ENCODE results near the gene SDK1. TPM values are rescaled to one million over a fixed set of nuclear protein-coding genes. Genes with fewer than 3 reads are reported as not detected.

Gene SDK1
- total RNA-seq, 1 donor from 2014 or later: 0.08 TPM

GRCh38 chr7:4066626-4067475 lies 765.8 kb downstream of the SDK1 start:
- intact Hi-C loops (cut with micrococcal nuclease): no loop called here
- H3K27ac Mint-ChIP-seq: no peak overlapping the region

GRCh38 chr7:4067476-4067760 lies 766.4 kb downstream of the SDK1 start:
- intact Hi-C loops (cut with micrococcal nuclease): no loop called here
- H3K27me3 Mint-ChIP-seq (ENCODE audit: insufficient read depth): no peaks in the 10 kb centered on the region
- no peaks in the 10 kb centered on the region for H3K36me3 Mint-ChIP-seq (ENCODE audit: low read depth)
- no peak overlapping the region for H3K27ac Mint-ChIP-seq
- DNase-seq (ENCODE audit: low spot score): no peak
- H3K4me1 Mint-ChIP-seq (ENCODE audit: low read depth): peaks cover 11% of the 10 kb centered on the region
- no peak overlapping the region for H3K4me3 Mint-ChIP-seq
- H3K9me3 Mint-ChIP-seq: no peaks in the 10 kb centered on the region

More at GRCh38 chr7:4066626-4067475, 765.8 kb downstream of the SDK1 start:
- Mint-ChIP-seq H3K4me3 (no peak overlapping the region), H3K4me1 (ENCODE audit: low read depth) (peaks cover 11% of the 10 kb centered on the region), H3K36me3 (ENCODE audit: low read depth) (no peaks in the 10 kb centered on the region), H3K27me3 (ENCODE audit: insufficient read depth) (no peaks in the 10 kb centered on the region), H3K9me3 (no peaks in the 10 kb centered on the region)
- DNase-seq (ENCODE audit: low spot score): no peak

GRCh38 chr7:4067874-4068273 lies 766.8 kb downstream of the SDK1 start:
- Mint-ChIP-seq H3K4me1 (ENCODE audit: low read depth) (peaks cover 11% of the 10 kb centered on the region), H3K27ac (no peak overlapping the region), H3K9me3 (no peaks in the 10 kb centered on the region), H3K36me3 (ENCODE audit: low read depth) (no peaks in the 10 kb centered on the region), H3K27me3 (ENCODE audit: insufficient read depth) (no peaks in the 10 kb centered on the region), H3K4me3 (no peak overlapping the region)
- intact Hi-C loops (cut with micrococcal nuclease): no loop called here
- no peak for DNase-seq (ENCODE audit: low spot score)

GRCh38 chr7:4068286-4068685 lies 767.2 kb downstream of the SDK1 start:
- Mint-ChIP-seq H3K4me1 (ENCODE audit: low read depth) (peaks cover 11% of the 10 kb centered on the region), H3K36me3 (ENCODE audit: low read depth) (no peaks in the 10 kb centered on the region), H3K27me3 (ENCODE audit: insufficient read depth) (no peaks in the 10 kb centered on the region), H3K27ac (no peak overlapping the region), H3K9me3 (no peaks in the 10 kb centered on the region), H3K4me3 (no peak overlapping the region)
- no peak for DNase-seq (ENCODE audit: low spot score)
- intact Hi-C loops (cut with micrococcal nuclease): no loop called here

GRCh38 chr7:4069268-4070095 lies 768.4 kb downstream of the SDK1 start:
- intact Hi-C loops (cut with micrococcal nuclease): no loop called here
- peaks cover 11% of the 10 kb centered on the region for H3K4me1 Mint-ChIP-seq (ENCODE audit: low read depth)
- no peaks in the 10 kb centered on the region for H3K36me3 Mint-ChIP-seq (ENCODE audit: low read depth)
- no peak overlapping the region for H3K27ac Mint-ChIP-seq
- no peaks in the 10 kb centered on the region for H3K27me3 Mint-ChIP-seq (ENCODE audit: insufficient read depth)
- no peaks in the 10 kb centered on the region for H3K9me3 Mint-ChIP-seq
- no peak overlapping the region for H3K4me3 Mint-ChIP-seq
- DNase-seq (ENCODE audit: low spot score): no peak

GRCh38 chr7:4070214-4070613 lies 769.2 kb downstream of the SDK1 start:
- Mint-ChIP-seq H3K9me3 (no peaks in the 10 kb centered on the region), H3K36me3 (ENCODE audit: low read depth) (no peaks in the 10 kb centered on the region), H3K4me1 (ENCODE audit: low read depth) (peaks cover 3% of the 10 kb centered on the region), H3K27me3 (ENCODE audit: insufficient read depth) (no peaks in the 10 kb centered on the region), H3K27ac (no peak overlapping the region), H3K4me3 (no peak overlapping the region)
- DNase-seq (ENCODE audit: low spot score): no peak
- intact Hi-C loops (cut with micrococcal nuclease): no loop called here

- intact Hi-C loops (cut with micrococcal nuclease): no loop called here
- no peaks in the 10 kb centered on the region for H3K27me3 Mint-ChIP-seq (ENCODE audit: insufficient read depth)
- no peak overlapping the region for H3K4me3 Mint-ChIP-seq
- no peaks in the 10 kb centered on the region for H3K9me3 Mint-ChIP-seq
- no peaks in the 10 kb centered on the region for H3K36me3 Mint-ChIP-seq (ENCODE audit: low read depth)
- no peaks in the 10 kb centered on the region for H3K4me1 Mint-ChIP-seq (ENCODE audit: low read depth)
- no peak for DNase-seq (ENCODE audit: low spot score)
- H3K27ac Mint-ChIP-seq: no peak overlapping the region
Measured at GRCh38 chr7:4071370-4072058, 770.5 kb downstream of the SDK1 start.

- intact Hi-C loops (cut with micrococcal nuclease): no loop called here
- Mint-ChIP-seq H3K27me3 (ENCODE audit: insufficient read depth) (no peaks in the 10 kb centered on the region), H3K4me3 (no peak overlapping the region), H3K4me1 (ENCODE audit: low read depth) (no peaks in the 10 kb centered on the region), H3K9me3 (no peaks in the 10 kb centered on the region), H3K36me3 (ENCODE audit: low read depth) (no peaks in the 10 kb centered on the region), H3K27ac (no peak overlapping the region)
- DNase-seq (ENCODE audit: low spot score): no peak
Measured at GRCh38 chr7:4072161-4072925, 771.3 kb downstream of the SDK1 start.

GRCh38 chr7:4073052-4073451 lies 772.0 kb downstream of the SDK1 start:
- DNase-seq (ENCODE audit: low spot score): no peak
- no peaks in the 10 kb centered on the region for H3K36me3 Mint-ChIP-seq (ENCODE audit: low read depth)
- no peak overlapping the region for H3K27ac Mint-ChIP-seq
- intact Hi-C loops (cut with micrococcal nuclease): no loop called here
- no peaks in the 10 kb centered on the region for H3K4me1 Mint-ChIP-seq (ENCODE audit: low read depth)
- no peak overlapping the region for H3K4me3 Mint-ChIP-seq
- no peaks in the 10 kb centered on the region for H3K27me3 Mint-ChIP-seq (ENCODE audit: insufficient read depth)
- H3K9me3 Mint-ChIP-seq: no peaks in the 10 kb centered on the region

GRCh38 chr7:4073750-4074149 lies 772.7 kb downstream of the SDK1 start:
- Mint-ChIP-seq H3K4me1 (ENCODE audit: low read depth) (no peaks in the 10 kb centered on the region), H3K4me3 (no peak overlapping the region), H3K27me3 (ENCODE audit: insufficient read depth) (no peaks in the 10 kb centered on the region), H3K9me3 (no peaks in the 10 kb centered on the region), H3K27ac (no peak overlapping the region), H3K36me3 (ENCODE audit: low read depth) (no peaks in the 10 kb centered on the region)
- no peak for DNase-seq (ENCODE audit: low spot score)
- intact Hi-C loops (cut with micrococcal nuclease): no loop called here

GRCh38 chr7:4074407-4074806 lies 773.4 kb downstream of the SDK1 start:
- H3K4me1 Mint-ChIP-seq (ENCODE audit: low read depth): no peaks in the 10 kb centered on the region
- H3K27ac Mint-ChIP-seq: no peak overlapping the region
- H3K4me3 Mint-ChIP-seq: no peak overlapping the region
- intact Hi-C loops (cut with micrococcal nuclease): no loop called here
- DNase-seq (ENCODE audit: low spot score): no peak
- no peaks in the 10 kb centered on the region for H3K27me3 Mint-ChIP-seq (ENCODE audit: insufficient read depth)
- H3K36me3 Mint-ChIP-seq (ENCODE audit: low read depth): no peaks in the 10 kb centered on the region
- no peaks in the 10 kb centered on the region for H3K9me3 Mint-ChIP-seq

- H3K27ac Mint-ChIP-seq: no peak overlapping the region
- no peaks in the 10 kb centered on the region for H3K4me1 Mint-ChIP-seq (ENCODE audit: low read depth)
- DNase-seq (ENCODE audit: low spot score): no peak
- no peaks in the 10 kb centered on the region for H3K9me3 Mint-ChIP-seq
- no peaks in the 10 kb centered on the region for H3K36me3 Mint-ChIP-seq (ENCODE audit: low read depth)
- intact Hi-C loops (cut with micrococcal nuclease): no loop called here
- H3K27me3 Mint-ChIP-seq (ENCODE audit: insufficient read depth): no peaks in the 10 kb centered on the region
- no peak overlapping the region for H3K4me3 Mint-ChIP-seq
Measured at GRCh38 chr7:4074994-4075393, 773.9 kb downstream of the SDK1 start.

Data from activated T-helper 1 cell treated with anti-CD3 and anti-CD28 coated beads, Interleukin-12 subunit alpha, Interleukin-12 subunit beta, Interleukin-2, Interleukin-4 antibody, amounts not matched to agents 30 ng/mL and 10 ng/mL and 1 ng/mL, durations not matched to agents 14 hours and 24 hours and 36 hours (primary cell).